ENCODE data around the gene ALG2. TPM values are rescaled to one million over a fixed set of nuclear protein-coding genes. Genes with fewer than 3 reads are reported as not detected.

ALG2 gene
- total RNA-seq, 1 donor, result 51.8 TPM

GRCh38 chr9:99181621-99182020 is 40.1 kb downstream of the ALG2 start:
- H3K4me2 ChIP-seq (ENCODE audit: insufficient read depth, low read length), result no peak overlapping the region

GRCh38 chr9:99181206-99181605 is 40.5 kb downstream of the ALG2 start:
- TF ChIP-seq CTCF (IDR thresholded peaks at IDR 0.05; ENCODE audit: extremely low read depth, low read depth, low read length), result no peak
- no peak overlapping the region for H2AFZ ChIP-seq (ENCODE audit: low read length)
- no peak overlapping the region for H3K27ac ChIP-seq (ENCODE audit: low read depth, low read length)
- H3K79me2 ChIP-seq (ENCODE audit: insufficient read depth, low read length), result no peaks in the 10 kb centered on the region
- no peaks in the 10 kb centered on the region for H3K36me3 ChIP-seq (ENCODE audit: insufficient read depth, low read length)
- no peaks in the 10 kb centered on the region for H4K20me1 ChIP-seq (ENCODE audit: insufficient read depth, low read length)
- H3K4me2 ChIP-seq (ENCODE audit: insufficient read depth, low read length), result no peak overlapping the region
- H3K4me3 ChIP-seq (ENCODE audit: insufficient read depth, low read length), result no peak overlapping the region
- H3K4me1 ChIP-seq (ENCODE audit: insufficient read depth, low read length), result peaks cover 7% of the 10 kb centered on the region
- peaks cover 4% of the 10 kb centered on the region for H3K27me3 ChIP-seq (ENCODE audit: insufficient read depth, low read length)
- H3K9me3 ChIP-seq (ENCODE audit: low read depth, low read length), result no peaks in the 10 kb centered on the region
- no peak for DNase-seq (ENCODE audit: insufficient read length, low spot score, missing footprints)

More at GRCh38 chr9:99181621-99182020, 40.1 kb downstream of the ALG2 start:
- peaks cover 7% of the 10 kb centered on the region for H3K4me1 ChIP-seq (ENCODE audit: insufficient read depth, low read length)
- peaks cover 8% of the 10 kb centered on the region for H3K27me3 ChIP-seq (ENCODE audit: insufficient read depth, low read length)
- H3K36me3 ChIP-seq (ENCODE audit: insufficient read depth, low read length), result no peaks in the 10 kb centered on the region
- no peaks in the 10 kb centered on the region for H3K9me3 ChIP-seq (ENCODE audit: low read depth, low read length)
- DNase-seq (ENCODE audit: insufficient read length, low spot score, missing footprints), result no peak
- TF ChIP-seq CTCF (IDR thresholded peaks at IDR 0.05; ENCODE audit: extremely low read depth, low read depth, low read length), result no peak
- H3K27ac ChIP-seq (ENCODE audit: low read depth, low read length), result no peak overlapping the region
- H3K4me3 ChIP-seq (ENCODE audit: insufficient read depth, low read length), result no peak overlapping the region
- H4K20me1 ChIP-seq (ENCODE audit: insufficient read depth, low read length), result no peaks in the 10 kb centered on the region
- H3K79me2 ChIP-seq (ENCODE audit: insufficient read depth, low read length), result no peaks in the 10 kb centered on the region
- no peak overlapping the region for H2AFZ ChIP-seq (ENCODE audit: low read length)

GRCh38 chr9:99180662-99181061 is 41.1 kb downstream of the ALG2 start:
- Histone ChIP-seq H3K4me1 (ENCODE audit: insufficient read depth, low read length) (peaks cover 7% of the 10 kb centered on the region), H4K20me1 (ENCODE audit: insufficient read depth, low read length) (no peaks in the 10 kb centered on the region), H3K4me2 (ENCODE audit: insufficient read depth, low read length) (no peak overlapping the region), H3K4me3 (ENCODE audit: insufficient read depth, low read length) (no peak overlapping the region), H3K9me3 (ENCODE audit: low read depth, low read length) (no peaks in the 10 kb centered on the region), H3K36me3 (ENCODE audit: insufficient read depth, low read length) (no peaks in the 10 kb centered on the region), H2AFZ (ENCODE audit: low read length) (no peak overlapping the region), H3K27me3 (ENCODE audit: insufficient read depth, low read length) (peaks cover 2% of the 10 kb centered on the region), H3K79me2 (ENCODE audit: insufficient read depth, low read length) (no peaks in the 10 kb centered on the region), H3K27ac (ENCODE audit: low read depth, low read length) (no peak overlapping the region)
- no peak for DNase-seq (ENCODE audit: insufficient read length, low spot score, missing footprints)
- TF ChIP-seq CTCF (IDR thresholded peaks at IDR 0.05; ENCODE audit: extremely low read depth, low read depth, low read length), result no peak

- no peaks in the 10 kb centered on the region for H3K27me3 ChIP-seq (ENCODE audit: insufficient read depth, low read length)
- H3K4me3 ChIP-seq (ENCODE audit: insufficient read depth, low read length), result no peak overlapping the region
- no peak overlapping the region for H3K27ac ChIP-seq (ENCODE audit: low read depth, low read length)
- H3K4me1 ChIP-seq (ENCODE audit: insufficient read depth, low read length), result peaks cover 7% of the 10 kb centered on the region
- H3K79me2 ChIP-seq (ENCODE audit: insufficient read depth, low read length), result no peaks in the 10 kb centered on the region
- DNase-seq (ENCODE audit: insufficient read length, low spot score, missing footprints), result no peak
- H3K36me3 ChIP-seq (ENCODE audit: insufficient read depth, low read length), result no peaks in the 10 kb centered on the region
- H2AFZ ChIP-seq (ENCODE audit: low read length), result no peak overlapping the region
- no peak overlapping the region for H3K4me2 ChIP-seq (ENCODE audit: insufficient read depth, low read length)
- no peaks in the 10 kb centered on the region for H3K9me3 ChIP-seq (ENCODE audit: low read depth, low read length)
- no peaks in the 10 kb centered on the region for H4K20me1 ChIP-seq (ENCODE audit: insufficient read depth, low read length)
- TF ChIP-seq CTCF (IDR thresholded peaks at IDR 0.05; ENCODE audit: extremely low read depth, low read depth, low read length), result no peak
Observed at GRCh38 chr9:99180199-99180598, 41.5 kb downstream of the ALG2 start.
